Measurements from ENCODE around the gene POLR3GL.
A peak's percentile ranks its signal among the peaks of the same experiment; 100 is the strongest.

Gene POLR3GL

GRCh38 chr1:145993618-145994390 is 29.3 kb downstream of the POLR3GL start:
- DNase-seq = no peak

DNA sequence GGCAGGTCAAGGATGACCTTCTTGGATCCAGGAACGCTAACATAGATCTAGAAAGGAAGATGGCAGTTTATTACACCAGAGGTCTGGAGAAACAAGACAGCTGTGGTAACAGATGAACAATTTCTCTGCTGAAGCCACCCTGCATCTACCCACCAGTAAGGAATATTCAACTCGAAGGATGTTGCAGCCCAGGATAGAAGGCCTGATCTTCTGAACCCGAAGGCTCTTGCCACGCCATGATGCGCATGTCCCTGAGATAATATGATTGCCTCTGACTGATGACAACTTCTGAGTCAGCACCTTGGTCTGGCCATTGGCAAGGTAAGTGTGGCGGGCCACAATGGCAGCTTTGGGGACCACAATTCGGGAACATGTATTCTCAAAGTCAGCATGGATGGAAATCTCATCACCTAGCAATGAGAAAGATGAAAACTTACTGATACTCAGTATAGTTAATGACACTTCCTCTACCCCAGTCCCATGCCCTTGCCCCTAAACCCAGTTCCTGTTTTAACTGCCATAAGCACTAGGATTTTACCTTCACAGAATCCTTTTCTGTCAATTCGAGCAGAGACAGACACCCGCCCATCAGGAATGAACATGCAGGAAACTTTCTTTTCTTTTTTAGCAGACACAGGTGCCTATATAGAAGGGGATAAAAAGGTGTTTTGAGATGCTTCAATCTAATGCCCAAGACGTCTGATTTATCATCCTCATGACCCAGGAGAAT is 30.1 kb downstream of the POLR3GL start:
- DNase-seq = peak in 1 of 2 donors; percentile 44

- no peak for DNase-seq
Observed at GRCh38 chr1:145995148-145995881, 30.8 kb downstream of the POLR3GL start.

- DNase-seq = no peak
Observed at GRCh38 chr1:145995964-145996432, 31.5 kb downstream of the POLR3GL start.

- DNase-seq = peak; percentile 81 to 86
Observed at GRCh38 chr1:145996433-145997015, 32.0 kb downstream of the POLR3GL start, which contains the start of gene TXNIP. TXNIP (minus strand) TSS chr1:145996579; CDS start chr1:145996266, 313 bp downstream.

DNA sequence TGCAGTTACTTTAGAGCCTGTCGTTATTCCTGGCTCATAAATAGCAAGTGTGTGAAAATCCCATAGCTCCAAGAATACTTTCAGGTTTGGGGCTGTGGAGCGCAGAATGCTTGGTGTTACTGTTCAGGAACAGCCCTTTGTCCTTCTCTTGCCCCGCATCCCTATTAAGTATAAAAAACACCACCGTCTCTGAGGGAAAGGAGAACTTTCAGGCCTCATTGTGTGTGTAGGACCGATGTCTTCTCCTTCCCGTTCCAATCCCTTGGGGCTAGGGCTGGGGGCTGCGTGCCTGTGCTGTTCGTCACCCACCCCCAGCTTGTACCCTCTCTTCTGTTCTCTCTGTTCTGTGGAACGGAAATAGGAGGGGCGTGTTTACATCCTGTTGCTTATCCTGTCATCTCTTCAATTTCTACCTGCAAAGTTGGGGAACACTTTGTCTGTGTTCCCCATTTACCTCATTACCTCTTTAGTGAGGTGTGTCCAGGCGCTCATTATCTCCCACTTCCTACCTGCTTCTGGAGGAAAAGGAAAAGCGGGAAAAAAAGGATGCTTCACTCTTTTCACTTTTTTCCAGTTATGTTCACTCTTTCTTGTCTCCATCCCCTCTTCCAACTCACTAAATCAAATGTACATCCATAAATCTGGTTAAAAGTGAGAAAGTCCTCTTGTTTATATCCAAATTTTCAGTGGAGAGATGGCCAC is 32.7 kb downstream of the POLR3GL start:
- DNase-seq = peak; percentile 45 to 53

GRCh38 chr1:145997718-145998023 is 33.2 kb downstream of the POLR3GL start:
- DNase-seq = no peak

- no peak for DNase-seq
Observed at GRCh38 chr1:145999321-146000024, 35.0 kb downstream of the POLR3GL start.

GRCh38 chr1:146001709-146002108 is 37.2 kb downstream of the POLR3GL start:
- DNase-seq = no peak

DNA sequence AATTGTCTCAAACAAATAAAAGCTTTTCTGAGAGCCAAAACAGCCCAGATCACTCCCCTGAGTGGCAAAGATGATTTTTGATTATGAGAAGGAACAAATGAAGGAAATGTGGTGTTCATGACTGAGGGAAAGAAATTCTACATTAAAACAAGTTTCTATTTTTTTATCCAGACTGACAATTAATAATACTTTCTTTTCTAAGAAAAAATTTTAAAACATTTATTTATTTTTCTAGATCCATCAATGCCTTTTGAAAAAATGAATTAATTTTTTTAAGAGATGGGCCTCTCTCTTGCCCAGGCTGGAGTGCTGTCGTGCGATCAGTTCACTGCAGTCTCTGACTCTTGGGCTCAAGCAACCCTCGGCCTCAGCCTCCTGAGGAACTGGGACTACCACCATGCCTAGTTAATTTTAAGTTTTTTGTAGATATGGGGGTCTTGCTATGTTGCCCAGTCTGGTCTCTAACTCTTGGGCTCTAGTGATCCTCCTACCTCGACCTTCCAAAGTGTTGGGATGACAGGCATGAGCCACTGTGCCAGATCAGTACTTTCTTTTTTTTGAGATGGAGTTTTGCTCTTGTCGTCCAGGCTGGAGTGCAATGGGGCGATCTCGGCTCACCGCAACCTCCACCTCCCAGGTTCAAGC is 43.1 kb downstream of the POLR3GL start:
- DNase-seq = no peak

- DNase-seq = no peak
Observed at GRCh38 chr1:146010126-146010738, 45.7 kb downstream of the POLR3GL start.

- DNase-seq = peak; percentile 51 to 68
Observed at GRCh38 chr1:146012703-146013558, 48.4 kb downstream of the POLR3GL start.

GRCh38 chr1:146013559-146013922 is 49.1 kb downstream of the POLR3GL start:
- no peak for DNase-seq

DNA sequence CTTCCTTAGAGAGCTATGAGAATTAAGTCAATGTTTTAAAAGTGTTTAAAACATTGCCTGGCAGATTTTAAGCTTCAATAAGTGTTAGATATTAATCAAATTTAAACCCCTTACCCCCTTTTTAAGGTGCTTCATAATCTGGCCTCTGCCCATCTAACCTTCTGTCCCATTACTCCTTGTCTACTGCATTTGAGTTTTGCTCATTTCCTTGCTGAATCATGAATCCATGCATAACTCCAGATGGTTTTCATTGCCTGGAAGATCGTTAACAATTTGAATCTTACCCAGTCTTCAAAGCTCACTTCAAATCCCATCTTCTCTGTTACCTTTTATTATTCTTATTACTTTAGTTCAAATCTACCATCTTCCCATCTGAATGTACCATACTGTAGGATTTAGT is 52.4 kb downstream of the POLR3GL start:
- no peak for DNase-seq

DNA sequence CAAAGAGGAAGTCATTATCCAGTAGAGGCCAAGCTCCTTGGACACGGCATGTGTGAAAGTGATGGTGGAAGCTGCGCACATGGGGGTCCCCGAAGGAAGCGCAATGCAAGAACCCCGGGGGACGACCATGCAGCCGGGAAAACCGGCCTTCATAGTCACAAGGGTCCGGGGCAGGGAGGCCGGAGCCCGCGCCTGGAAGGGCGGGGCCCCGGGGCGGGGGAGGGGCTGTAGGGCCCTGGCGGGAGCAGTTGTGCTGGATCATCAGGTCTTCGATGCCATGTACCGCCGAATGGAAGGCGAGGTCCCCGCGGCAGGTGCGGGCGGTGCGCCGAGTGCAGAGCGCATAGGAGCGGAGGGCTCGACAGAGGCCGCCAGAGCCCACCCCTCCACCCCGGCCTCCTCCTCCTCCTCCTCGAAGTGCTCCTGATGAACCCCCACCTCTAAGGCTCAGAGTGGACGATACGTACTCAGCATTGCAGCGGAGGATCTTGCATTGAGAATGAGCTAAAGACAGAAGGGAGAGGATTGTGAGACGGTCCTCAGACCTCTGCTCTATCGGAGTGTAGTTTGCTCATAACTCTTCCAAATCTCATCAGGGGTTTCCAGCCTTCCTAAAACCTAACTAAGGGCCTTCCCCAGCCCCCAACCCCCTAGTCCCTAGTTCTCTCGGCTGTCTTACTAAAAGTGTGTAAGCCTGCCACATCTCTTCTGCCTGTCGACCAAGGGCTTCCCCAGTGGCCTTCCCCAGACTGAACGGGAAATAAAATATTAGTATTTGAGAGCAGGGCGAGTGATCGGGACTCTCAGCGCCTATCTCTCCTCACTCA is 55.0 kb downstream of the POLR3GL start:
- no peak for DNase-seq

DNA sequence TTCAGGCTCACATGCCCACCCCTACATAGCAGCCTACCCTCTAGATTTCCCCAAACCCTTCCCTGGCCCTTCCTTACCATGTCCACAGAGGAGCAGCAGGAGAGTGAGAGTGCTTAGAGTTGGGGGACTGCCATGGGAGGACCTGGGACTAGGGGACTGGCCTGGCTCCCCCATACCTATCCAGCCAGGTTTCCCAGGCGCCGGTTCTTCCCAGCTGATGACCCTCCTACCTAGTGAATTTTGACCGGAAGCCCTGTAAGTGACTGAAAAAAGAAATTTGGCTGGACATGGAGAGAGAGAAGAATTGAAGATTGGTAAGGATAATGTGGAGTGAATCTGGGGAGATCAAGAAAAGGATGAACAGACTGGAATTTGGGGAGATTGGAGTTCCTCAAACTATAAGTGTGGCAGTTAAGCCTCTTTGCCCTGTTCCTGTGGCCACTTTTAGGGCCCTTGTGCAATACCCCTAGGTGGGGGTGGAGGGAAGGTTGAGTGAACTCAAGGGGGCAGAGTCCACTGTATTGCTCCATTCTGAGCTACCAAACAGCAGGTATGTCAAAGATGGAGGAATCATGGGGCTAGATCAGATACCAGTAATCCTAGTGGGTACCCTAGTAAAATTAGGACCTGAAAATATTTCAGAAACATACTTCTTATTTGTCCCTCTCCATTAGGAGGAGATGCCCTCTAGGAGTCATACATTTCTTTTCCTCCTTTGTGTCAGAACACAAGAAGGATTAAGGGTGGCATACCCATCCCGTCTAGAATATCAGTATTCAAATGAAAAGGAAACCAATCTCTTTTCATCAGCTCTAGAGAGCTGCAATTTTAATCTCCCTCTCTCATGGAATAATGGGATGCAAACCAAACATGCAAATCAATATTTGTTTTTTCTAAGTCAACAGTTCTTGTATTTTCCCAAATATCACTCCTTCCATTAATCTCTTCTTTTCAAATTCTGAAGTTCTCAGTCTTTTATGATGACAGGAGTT is 55.9 kb downstream of the POLR3GL start:
- no peak for DNase-seq

GRCh38 chr1:146021050-146021445 is 56.6 kb downstream of the POLR3GL start:
- no peak for DNase-seq

All from activated CD4-positive, alpha-beta T cell treated with anti-CD3 and anti-CD28 coated beads for 4 hours (primary cell).